ENCODE results near the gene EGLN3. TPM values are rescaled to one million over a fixed set of nuclear protein-coding genes. Genes with fewer than 3 reads are reported as not detected.

EGLN3 gene
- total RNA-seq, 4 donors from 2014 or later, result 9.4 to 15.7 (median 13.5) TPM

DNA sequence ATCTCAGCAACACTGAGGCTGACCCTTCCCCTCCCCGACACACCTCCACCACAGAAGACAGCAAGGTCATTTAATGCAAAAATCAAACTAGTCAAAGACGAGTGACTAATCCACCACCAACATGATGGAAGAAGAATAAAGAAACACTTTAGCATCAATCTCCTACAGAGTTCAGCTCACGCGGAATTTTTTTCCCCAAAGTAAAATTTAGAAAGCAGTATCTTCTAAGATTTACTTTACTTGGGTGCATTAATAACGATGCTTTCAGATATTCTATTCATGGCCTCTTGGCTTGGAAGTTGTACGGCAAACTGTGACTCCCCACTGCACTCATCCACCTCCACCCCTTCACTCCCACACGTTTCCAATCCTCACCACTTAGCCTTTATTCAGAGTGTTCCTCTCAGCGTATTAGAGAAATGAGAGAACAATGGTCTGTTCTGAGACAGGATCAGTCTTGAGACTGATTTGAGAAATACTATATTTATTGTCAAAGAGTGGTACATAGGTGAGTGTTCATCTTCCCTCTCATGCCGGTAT lies 1.9 kb downstream of the EGLN3 start:
- no peaks in the 10 kb centered on the region for H3K27me3 ChIP-seq
- in situ Hi-C loops (cut with MboI; ENCODE audit: low sequenced_read_pairs in 4 of 4), result no loop called here
- H3K4me1 ChIP-seq, result peaks cover 11 to 17% of the 10 kb centered on the region in 2 donors

DNA sequence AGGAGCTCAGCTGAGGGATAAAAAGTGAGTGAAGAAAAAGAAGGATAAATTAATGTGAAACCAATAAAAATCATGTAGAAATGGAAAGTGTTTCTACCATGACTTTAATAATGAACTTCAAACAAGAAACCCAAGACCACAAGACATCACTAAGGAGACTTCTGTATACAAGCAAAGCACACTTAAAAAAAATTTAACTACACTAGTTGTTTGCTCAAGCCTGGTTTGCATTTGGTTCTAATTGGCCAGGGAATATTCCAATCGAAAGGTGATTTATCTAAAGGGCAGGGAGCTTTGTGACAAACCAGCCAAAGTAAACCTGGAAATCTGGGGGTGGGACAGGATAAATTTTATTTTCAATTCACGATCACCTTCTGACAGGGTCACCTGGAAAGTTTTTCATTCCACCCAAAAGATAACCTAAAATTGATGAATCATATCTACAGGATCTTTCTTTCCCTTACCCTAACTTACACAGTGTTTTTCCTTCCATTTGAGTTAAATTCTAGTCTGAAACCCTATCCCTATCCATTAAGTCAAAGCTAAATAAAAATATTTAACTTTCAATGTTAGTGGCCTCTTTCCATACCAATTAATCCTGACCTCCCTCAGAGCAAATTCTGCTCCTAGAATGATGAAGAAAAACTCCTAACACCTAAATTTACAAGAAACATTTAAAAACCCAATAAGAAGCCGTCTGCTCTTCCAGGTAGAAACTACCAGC lies 2.6 kb downstream of the EGLN3 start:
- H3K9me3 ChIP-seq, result no peaks in the 10 kb centered on the region
- DNase-seq (no peak), ATAC-seq (no peak)
- H3K27me3 ChIP-seq, result no peaks in the 10 kb centered on the region
- H3K27ac ChIP-seq, result peak overlapping the region in 1 of 4 donors; percentile 88
- intact Hi-C loops (cut with DNase I; ENCODE audit: low total_unique reads) (no loop called here), in situ Hi-C loops (cut with MboI; ENCODE audit: low sequenced_read_pairs in 4 of 4) (no loop called here)
- H3K4me3 ChIP-seq, result peak overlapping the region in 2 of 4 donors; percentile 81 to 82
- H3K4me1 ChIP-seq, result peaks cover 11 to 17% of the 10 kb centered on the region in 2 donors
- no peaks in the 10 kb centered on the region for H3K36me3 ChIP-seq
- TF ChIP-seq, protein P1, sequence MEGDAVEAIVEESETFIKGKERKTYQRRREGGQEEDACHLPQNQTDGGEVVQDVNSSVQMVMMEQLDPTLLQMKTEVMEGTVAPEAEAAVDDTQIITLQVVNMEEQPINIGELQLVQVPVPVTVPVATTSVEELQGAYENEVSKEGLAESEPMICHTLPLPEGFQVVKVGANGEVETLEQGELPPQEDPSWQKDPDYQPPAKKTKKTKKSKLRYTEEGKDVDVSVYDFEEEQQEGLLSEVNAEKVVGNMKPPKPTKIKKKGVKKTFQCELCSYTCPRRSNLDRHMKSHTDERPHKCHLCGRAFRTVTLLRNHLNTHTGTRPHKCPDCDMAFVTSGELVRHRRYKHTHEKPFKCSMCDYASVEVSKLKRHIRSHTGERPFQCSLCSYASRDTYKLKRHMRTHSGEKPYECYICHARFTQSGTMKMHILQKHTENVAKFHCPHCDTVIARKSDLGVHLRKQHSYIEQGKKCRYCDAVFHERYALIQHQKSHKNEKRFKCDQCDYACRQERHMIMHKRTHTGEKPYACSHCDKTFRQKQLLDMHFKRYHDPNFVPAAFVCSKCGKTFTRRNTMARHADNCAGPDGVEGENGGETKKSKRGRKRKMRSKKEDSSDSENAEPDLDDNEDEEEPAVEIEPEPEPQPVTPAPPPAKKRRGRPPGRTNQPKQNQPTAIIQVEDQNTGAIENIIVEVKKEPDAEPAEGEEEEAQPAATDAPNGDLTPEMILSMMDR (IDR thresholded peaks at IDR 0.05 in 4 of 5, conservative IDR thresholded peaks at IDR 0.05 in 1 of 5), result no peak
- TF ChIP-seq POLR2A (IDR thresholded peaks at IDR 0.05), result no peak

More for the DNA sequence above, 1.9 kb downstream of the EGLN3 start:
- Histone ChIP-seq H3K36me3 (no peaks in the 10 kb centered on the region), H3K27ac (peak overlapping the region in 3 of 4 donors; percentile 78 to 88 (median 80)), H3K4me3 (peak overlapping the region; percentile 81 to 91 (median 83)), H3K9me3 (no peaks in the 10 kb centered on the region)
- no peak for DNase-seq
- TF ChIP-seq POLR2A (IDR thresholded peaks at IDR 0.05), result no peak
- TF ChIP-seq, protein P1 (IDR thresholded peaks at IDR 0.05 in 4 of 5, conservative IDR thresholded peaks at IDR 0.05 in 1 of 5), result no peak
- ATAC-seq, result no peak
- intact Hi-C loops (cut with DNase I; ENCODE audit: low total_unique reads), result no loop called here

DNA sequence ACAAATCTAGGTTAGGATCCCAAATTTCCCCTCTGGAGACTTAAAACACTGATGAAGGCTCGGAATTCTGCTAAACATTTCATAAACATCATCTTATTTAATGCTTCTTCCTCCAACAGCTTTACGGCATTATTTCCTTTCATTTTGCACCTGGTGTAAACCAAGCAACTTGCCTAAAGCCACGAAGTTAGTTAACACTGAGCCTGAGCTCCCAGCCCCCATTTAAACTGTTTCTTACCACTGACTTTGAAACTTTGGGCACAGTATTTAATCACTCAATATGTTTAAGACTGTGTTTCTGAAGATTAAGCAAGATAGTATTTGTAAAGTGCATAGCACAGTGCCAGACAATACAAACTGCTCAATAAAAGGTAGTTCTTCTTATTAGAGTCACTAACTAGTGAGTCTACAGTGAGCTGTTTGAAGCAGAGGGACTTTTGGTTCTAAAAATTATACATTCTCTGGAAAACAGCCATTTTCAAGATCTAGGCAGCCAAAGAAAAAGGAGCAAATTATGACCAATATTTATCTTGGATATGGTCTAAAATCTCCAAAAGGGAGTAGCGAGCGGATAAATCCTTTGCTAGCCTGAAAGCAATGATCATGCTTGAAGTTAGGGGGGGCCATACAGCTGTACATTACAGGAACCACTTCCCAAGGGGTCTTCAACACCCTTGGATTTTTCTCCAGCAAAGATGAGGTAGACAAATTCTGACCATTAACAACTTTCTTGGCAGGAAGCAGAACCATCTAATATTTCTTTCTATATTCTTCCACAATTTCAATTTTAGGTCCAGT lies 4.0 kb downstream of the EGLN3 start:
- intact Hi-C loops (cut with DNase I; ENCODE audit: low total_unique reads) (no loop called here), in situ Hi-C loops (cut with MboI; ENCODE audit: low sequenced_read_pairs in 4 of 4) (no loop called here)
- no peak for DNase-seq
- Histone ChIP-seq H3K36me3 (no peaks in the 10 kb centered on the region), H3K4me3 (peak overlapping the region in 2 of 4 donors; percentile 1 to 20), H3K9me3 (no peaks in the 10 kb centered on the region), H3K27ac (peak overlapping the region in 1 of 4 donors; percentile 24), H3K4me1 (peaks cover 11 to 17% of the 10 kb centered on the region in 2 donors), H3K27me3 (no peaks in the 10 kb centered on the region)
- ATAC-seq, result no peak
- TF ChIP-seq, protein P1 (IDR thresholded peaks at IDR 0.05 in 4 of 5, conservative IDR thresholded peaks at IDR 0.05 in 1 of 5), result no peak
- no peak for TF ChIP-seq POLR2A (IDR thresholded peaks at IDR 0.05)

DNA sequence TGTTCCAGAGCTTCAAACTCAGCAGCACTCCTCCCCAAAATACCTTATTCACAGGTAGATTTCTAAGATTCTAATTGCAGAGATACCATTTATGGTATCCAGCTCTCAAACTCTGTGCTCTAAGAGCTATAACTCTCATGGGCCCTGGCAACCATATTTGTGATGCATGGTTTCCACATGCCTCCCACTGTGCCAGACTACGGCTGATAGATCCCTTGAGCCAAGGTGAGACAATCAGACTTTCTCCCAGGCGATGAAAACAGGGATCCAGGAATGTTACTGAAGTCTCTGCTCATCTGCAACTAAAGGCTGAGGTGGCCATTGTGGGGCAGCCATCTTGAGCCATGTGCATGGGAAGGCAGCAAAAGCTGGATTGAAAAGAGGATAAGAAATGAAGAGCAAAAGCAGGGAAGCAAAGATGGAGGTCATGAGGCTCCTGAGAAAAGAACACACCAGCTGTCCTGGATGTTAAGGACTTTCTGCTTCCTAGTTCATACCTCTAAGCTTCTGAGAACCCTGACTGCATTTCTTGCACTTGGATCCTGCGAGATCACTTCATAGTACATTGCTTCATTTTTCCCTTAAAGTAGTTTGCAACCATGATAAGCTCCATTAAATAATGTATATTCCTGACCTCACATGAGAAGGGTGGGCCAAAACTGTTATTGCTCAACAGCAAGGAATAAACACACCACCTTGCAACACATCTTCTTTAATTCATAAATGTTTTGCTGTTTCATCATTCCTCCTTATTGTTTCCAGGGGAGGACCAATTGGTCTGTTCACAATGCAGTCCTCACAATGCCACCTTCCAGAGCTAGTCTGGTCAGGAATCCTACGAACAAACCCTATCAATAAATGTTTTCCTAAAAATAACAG lies 5.4 kb downstream of the EGLN3 start:
- peaks cover 4 to 10% of the 10 kb centered on the region in 2 donors for H3K4me1 ChIP-seq
- no peaks in the 10 kb centered on the region for H3K9me3 ChIP-seq
- intact Hi-C loops (cut with DNase I; ENCODE audit: low total_unique reads) (no loop called here), in situ Hi-C loops (cut with MboI; ENCODE audit: low sequenced_read_pairs in 4 of 4) (no loop called here)
- DNase-seq (no peak), ATAC-seq (no peak)
- H3K27me3 ChIP-seq, result no peaks in the 10 kb centered on the region
- TF ChIP-seq POLR2A (IDR thresholded peaks at IDR 0.05), result no peak
- TF ChIP-seq, protein P1 (IDR thresholded peaks at IDR 0.05 in 4 of 5, conservative IDR thresholded peaks at IDR 0.05 in 1 of 5), result no peak
- no peak overlapping the region for H3K4me3 ChIP-seq
- no peak overlapping the region for H3K27ac ChIP-seq
- no peaks in the 10 kb centered on the region for H3K36me3 ChIP-seq
